Urothelium cell line (cell line): Measurements from ENCODE around the gene WDR5.

ENCODE experiments used
- DNase-seq: peaks from one replicate; pipeline ENCODE4 v3.0.0; 2011; ENCODE audit warnings: low spot score, mixed read lengths
- FAIRE-seq: peaks from 2 replicates; lab custom pipeline; 2011; peaks lifted over from hg19 to GRCh38; lab: Jason Lieb, UNC

WDR5 gene

GRCh38 chr9:134186471-134187109 lies 50.7 kb downstream of the WDR5 start:
- FAIRE-seq: no peak
- no peak for DNase-seq

GRCh38 chr9:134187110-134187531 lies 51.2 kb downstream of the WDR5 start:
- no peak for FAIRE-seq
- no peak for DNase-seq

GRCh38 chr9:134187891-134188385 lies 52.1 kb downstream of the WDR5 start:
- DNase-seq: no peak
- FAIRE-seq: no peak

DNA sequence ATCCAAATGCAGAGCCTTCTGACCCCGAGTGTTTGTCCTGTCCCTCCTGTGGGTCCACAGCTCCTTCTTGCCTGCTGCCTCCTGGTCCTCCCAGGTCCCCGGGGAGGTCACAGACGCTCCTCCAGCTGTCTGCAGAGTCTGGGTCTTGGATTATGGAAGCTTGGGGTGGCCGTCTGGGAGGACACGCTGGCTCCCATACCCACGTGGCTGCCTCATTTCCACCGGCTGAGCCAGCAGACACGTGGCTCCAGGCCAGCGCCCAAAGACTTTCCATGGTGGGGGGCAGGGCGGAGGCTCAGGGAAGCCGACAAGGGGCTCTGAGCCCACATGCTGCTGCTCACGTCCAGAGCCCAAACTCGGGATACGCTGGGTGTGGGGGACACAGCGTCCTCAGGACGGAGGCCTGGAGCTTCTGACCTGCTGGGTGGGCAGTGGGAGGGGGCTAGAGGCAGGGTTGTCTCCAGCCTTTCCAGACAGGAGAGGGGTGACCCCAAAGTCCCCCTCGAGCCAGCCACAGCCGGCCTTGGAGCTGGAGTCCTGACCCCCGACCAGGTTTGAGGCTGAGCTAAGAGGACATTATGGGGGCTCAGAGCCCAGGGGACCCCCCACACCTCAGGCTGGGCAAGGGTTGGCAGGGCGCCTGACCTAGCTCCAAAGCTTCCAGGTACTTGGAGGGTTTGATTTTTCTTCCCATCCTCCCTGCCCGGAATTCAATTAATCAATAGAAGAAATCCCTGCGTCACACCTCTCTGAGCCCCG lies 52.7 kb downstream of the WDR5 start:
- FAIRE-seq (no peak), DNase-seq (no peak)

- FAIRE-seq (no peak), DNase-seq (no peak)
Measured at GRCh38 chr9:134189145-134189469, 53.2 kb downstream of the WDR5 start.

DNA sequence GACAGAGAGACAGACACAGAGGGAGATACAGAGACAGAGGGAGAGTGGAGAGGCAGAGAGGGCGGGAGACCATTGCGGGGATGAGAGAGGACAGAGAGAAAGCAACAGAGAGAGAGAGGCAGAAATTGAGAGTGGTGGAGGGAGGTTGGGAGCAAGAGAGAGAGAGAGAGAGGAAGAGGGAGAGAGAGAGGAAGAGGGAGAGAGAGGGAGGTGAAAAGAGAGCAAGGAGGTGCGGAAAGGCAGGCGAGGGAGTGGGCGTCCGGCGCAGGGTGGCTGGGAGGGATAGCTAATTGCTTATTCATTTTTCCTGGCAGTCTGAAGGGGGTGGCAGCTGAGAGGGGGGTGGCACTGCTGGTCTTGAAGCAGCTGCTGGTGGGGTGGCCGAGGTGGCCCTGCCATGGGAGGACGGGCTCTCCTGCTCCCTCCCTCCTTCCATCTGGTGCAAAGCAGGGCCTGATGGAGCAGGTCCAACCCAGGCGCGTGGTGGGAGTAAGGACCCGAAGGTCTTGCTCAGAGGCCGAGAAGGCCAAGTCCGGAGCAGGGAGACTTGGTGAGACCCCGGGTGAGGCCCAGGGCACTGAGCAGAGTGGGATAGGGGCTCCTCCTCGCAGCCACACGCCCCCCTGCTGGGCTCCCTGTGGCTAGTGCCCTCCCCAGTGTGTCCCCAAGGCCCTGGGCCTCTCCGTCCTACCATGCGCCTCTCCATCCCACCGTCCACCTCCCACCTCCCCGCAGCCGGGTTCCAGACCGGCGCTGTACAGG lies 53.8 kb downstream of the WDR5 start:
- FAIRE-seq: no peak
- no peak for DNase-seq

DNA sequence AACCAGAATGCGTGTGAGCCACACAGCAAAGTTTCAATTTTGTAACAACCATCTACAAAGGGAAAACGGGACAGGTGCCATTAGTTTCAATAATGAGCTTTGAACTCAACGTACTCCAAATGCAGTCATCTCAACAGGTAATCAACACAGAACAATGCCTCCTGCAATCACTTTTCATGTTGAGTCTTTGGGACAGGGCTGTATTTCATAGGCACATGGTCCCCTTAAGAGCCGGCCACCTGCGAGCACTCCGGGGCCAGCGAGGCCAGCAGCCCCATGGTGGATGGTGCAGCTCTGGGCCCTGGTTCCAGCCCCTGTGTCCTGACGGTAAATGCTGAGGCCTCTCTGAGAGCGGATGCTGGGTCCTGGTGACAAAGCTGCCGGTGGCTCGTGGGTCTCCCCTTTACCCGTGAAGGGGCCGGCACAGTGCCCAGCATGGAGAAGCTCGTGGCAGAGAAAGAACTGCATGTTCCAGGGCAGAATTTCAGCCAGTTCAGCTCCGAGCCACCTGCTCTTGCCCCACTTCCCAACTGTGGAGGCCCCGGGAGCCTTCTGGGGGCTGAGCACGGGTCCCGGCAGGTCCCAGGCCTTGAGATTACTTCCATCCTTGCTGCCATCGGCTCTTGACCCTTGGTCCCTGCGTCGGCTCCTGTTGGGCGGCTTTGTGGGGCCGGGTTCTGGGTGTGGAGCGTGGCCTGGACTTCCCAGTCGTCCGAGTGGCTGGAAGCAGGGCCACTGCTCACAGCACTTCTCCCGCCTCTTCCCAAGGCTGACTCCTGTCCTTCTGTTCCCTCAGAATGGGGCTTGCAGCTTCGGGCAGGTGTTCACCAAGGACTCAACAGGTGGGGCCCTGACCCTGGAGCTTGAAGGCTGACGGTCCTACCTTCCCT lies 54.6 kb downstream of the WDR5 start:
- FAIRE-seq: no peak
- no peak for DNase-seq

DNA sequence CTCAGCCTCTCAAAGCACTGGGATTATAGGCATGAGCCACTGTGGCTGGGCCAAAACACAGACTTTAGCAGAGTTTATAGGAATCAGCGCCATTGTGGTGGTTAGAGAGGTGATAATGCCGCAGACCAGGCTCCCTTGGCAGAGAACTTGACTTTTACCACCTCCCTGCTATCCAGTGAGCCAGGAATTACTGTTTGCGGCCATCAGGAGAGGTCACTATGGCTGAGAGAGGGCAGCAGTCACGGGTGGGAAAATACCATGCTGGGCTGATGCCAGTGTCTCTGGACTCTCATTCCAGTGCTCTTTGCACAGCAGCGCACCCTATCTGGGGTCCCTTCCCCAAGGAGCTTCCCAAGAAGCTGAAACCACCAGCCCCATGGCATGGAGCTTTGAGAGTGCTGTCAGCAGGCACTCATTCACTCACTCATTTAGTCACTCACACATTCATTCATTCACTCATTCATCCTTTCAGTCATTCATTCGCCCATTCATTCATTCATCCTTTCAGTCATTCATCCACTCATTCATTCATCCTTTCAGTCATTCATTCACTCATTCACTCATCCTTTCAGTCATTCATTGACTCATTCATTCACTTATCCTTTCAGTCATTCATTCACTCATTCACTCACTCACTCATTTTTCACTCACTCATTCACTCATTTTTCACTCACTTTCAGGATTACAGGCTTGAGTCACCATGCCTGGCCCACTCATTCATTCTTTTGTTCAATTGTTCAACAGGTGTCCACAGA lies 55.8 kb downstream of the WDR5 start:
- no peak for DNase-seq
- FAIRE-seq: no peak

DNA sequence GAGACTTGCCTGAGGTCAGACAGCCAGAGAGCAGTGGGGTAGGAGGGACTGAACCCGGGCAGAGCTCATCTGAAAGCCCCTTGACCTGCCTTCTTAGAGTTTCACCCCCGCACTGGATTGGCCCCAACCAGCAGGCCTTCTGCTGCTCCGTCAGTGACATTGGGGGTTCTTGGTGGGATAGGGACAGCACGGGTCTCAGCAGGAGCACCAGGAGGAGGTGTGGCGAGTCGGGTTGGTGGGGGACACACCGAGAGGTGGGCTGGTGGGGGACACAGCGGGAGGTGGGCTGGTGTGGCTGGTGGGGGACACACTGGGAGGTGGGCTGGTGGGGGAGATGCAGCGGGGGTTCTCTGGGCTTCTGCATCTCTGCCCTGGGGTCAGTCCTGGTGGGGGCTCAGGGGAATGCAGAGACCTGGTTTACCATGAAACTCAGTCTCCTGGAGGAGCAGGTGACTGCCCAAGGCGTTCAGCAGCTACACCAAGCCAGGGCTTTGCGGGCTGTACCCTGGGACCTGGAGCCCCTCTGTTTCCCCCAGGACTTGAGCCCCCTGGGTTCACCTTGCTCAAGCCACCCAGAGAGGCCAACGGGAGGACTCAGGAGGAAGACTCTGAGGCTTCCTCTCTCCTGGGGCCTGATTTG lies 56.5 kb downstream of the WDR5 start:
- DNase-seq (no peak), FAIRE-seq (no peak)

GRCh38 chr9:134192951-134193731 lies 57.3 kb downstream of the WDR5 start:
- no peak for FAIRE-seq
- no peak for DNase-seq

DNA sequence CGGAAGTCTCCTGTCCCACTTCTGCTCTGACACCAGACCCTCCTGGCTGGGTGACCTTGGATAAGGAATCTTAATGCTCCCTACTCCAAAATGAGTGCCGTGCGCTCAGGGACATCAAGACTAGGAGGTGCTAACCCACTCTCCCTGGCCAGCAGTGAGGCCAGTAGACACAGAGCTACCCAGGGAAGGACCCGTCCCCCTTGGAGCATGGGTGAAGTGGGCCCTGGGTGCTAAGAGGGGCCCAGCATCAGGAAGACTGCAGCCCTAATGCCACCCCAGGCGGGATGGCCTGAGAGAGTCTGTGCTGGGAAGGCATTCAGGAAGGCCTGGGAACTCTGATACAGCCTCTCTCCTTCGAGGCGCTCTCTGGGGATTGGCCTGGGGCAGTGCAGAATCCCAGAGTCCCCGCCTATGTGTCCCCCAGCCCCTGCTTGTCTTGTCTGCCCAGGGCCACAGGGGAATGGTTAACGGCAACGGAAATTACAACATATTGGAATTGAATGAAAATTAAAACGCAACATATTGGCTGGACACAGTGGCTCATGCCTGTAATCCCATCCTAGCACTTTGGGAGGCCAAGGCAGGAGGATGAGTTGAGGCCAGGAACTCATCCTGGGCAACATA lies 58.1 kb downstream of the WDR5 start:
- DNase-seq (no peak), FAIRE-seq (no peak)

- FAIRE-seq (no peak), DNase-seq (no peak)
Measured at GRCh38 chr9:134195558-134195957, 59.7 kb downstream of the WDR5 start.

DNA sequence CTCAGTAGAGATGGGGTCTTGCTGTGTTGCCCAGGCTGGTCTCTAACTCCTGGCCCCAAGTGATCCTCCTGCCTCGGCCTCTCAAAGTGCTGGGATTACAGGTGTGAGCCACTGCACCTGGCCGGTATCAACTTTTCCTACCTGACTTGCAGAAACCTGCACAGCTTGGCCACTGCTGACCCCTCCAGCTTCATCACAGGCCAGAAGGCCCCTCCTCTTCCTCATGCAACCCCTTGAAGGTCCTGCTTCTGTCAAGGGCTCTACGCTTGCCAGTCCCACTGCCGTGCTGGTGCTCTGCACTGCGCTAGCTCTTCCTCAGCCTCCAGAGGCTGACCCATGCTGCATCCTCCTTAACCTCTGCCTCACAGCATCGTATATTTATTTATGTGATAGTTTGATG lies 61.0 kb downstream of the WDR5 start:
- FAIRE-seq: no peak
- DNase-seq: no peak

DNA sequence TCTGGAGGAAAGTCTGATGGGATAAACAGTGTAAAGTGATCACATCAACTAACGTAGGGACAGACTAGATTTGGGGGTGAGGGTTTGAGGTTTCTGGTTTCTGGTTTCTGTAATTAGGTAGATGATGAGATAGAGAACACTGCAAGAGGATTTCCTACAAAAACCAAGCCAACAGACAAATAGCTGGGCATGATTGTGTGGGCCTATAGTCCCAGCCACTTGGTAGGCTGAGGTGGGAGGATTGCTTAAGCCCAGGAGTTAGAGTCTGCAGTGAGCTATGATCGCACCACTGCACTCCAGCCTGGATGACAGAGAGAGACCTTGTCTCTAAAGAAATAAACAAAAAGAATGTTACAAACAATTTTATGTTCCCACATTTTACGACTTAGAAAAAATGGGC lies 62.9 kb downstream of the WDR5 start:
- FAIRE-seq (no peak), DNase-seq (no peak)

GRCh38 chr9:134200730-134201129 lies 64.8 kb downstream of the WDR5 start:
- FAIRE-seq (no peak), DNase-seq (no peak)

GRCh38 chr9:134203224-134203623 lies 67.3 kb downstream of the WDR5 start:
- FAIRE-seq: no peak
- no peak for DNase-seq

- FAIRE-seq (no peak), DNase-seq (no peak)
Measured at GRCh38 chr9:134204041-134204440, 68.2 kb downstream of the WDR5 start.

DNA sequence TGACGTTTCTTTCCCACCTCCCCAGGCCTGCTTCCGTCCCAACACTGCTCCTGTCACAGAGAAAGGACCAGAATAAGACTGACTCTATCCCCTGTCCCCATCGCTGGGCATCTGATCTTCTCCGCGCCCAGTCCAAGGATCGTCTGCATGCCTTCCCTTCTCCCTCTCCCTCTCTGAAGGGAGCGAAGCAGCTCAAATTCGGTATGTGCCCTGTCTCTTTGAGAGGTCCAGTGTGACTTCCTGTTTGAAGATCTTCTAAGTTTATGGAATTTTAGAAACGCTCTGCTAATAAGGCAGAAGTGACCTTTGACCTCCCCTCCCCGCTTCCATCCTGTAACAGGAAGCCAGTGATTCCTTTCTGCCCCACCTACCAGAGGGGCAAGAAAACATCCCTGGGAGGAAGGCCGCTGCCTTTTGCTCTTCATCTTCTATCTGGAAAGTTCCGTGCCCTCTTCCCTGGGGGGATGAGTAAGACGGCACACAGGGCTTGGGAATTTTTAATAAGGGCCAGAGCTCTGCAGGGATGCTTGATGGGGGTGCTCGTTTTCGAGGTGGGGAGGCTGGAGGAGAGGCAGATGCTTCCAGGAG lies 69.2 kb downstream of the WDR5 start:
- no peak for DNase-seq
- FAIRE-seq: no peak
